AG10803 (cell line): ENCODE measurements around the gene RECK.

Source experiments
- DNase-seq: peaks from one replicate; pipeline ENCODE4 v3.0.0; 2010; ENCODE audit warnings: low read depth
- H3K4me3 ChIP-seq: 2 replicates; pipeline ENCODE4 v1.5.1; 2011; ENCODE audit warnings: mild to moderate bottlenecking, low read length, control low read depth
- TF ChIP-seq, protein P1 (sequence below): conservative IDR thresholded peaks from 2 replicates; pipeline ENCODE4 v1.5.1; 2011; ENCODE audit warnings: mild to moderate bottlenecking, low read length, control low read depth, inconsistent platforms

Gene RECK

DNA sequence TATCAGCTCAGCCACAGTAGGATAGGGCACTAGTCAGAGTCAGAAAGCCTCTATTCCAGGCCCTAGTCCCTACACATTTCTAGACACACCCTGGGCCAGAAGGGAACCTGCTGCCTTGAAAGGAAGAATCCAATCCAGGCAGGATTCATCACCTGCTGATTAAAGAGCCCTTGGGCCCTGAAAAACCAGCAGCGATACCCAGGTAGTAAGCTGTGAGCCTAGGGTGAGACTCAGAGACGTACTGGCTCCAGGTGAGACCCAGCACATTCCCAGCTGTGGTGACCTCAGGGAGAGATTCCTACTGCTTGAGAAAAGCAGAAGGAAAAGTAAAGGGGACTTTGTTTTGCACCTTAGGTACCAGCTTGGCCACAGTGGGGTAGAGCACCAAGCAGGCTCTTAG, 137.1 kb downstream of the RECK start:
- H3K4me3 ChIP-seq = no peak overlapping the region
- TF ChIP-seq, protein P1, sequence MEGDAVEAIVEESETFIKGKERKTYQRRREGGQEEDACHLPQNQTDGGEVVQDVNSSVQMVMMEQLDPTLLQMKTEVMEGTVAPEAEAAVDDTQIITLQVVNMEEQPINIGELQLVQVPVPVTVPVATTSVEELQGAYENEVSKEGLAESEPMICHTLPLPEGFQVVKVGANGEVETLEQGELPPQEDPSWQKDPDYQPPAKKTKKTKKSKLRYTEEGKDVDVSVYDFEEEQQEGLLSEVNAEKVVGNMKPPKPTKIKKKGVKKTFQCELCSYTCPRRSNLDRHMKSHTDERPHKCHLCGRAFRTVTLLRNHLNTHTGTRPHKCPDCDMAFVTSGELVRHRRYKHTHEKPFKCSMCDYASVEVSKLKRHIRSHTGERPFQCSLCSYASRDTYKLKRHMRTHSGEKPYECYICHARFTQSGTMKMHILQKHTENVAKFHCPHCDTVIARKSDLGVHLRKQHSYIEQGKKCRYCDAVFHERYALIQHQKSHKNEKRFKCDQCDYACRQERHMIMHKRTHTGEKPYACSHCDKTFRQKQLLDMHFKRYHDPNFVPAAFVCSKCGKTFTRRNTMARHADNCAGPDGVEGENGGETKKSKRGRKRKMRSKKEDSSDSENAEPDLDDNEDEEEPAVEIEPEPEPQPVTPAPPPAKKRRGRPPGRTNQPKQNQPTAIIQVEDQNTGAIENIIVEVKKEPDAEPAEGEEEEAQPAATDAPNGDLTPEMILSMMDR = no peak
- DNase-seq = no peak
